Caco-2 (cell line): ENCODE results near the gene RETREG1. TPM values are rescaled to one million over a fixed set of nuclear protein-coding genes. Genes with fewer than 3 reads are reported as not detected.

Experiments
- BruUV-seq: library from RNA; stranded (reverse); fragments of 400-500 nt; replicated peaks from 2 replicates; lab custom pipeline; 2021; lab: Mats Ljungman, UMichigan
- CTCF ChIA-PET: fragments of 300-600 bp; sonication (Branson Sonifier 250); formaldehyde crosslinking; loops from one replicate; lab custom pipeline; 2022; ENCODE audit warnings: antibody characterized with exemption; lab: Charles Lee
- POLR2A ChIA-PET: fragments of 300-600 bp; sonication (Branson Sonifier 250); formaldehyde crosslinking; loops from one replicate; lab custom pipeline; 2022; ENCODE audit warnings: antibody characterized with exemption; lab: Charles Lee
- DNase-seq, 2 experiments: peaks; one replicate each; pipeline versions ENCODE4 v3.0.0 to v3.0.0-alpha.2; 2020 to 2022
- H3K27me3 ChIP-seq: replicated peaks from 2 replicates; pipeline ENCODE4 v1.6.0; 2011; ENCODE audit warnings: low read length; ENCODE audit not compliant: control insufficient read depth, insufficient read depth
- H3K36me3 ChIP-seq: 2 replicates; pipeline ENCODE4 v1.5.1; 2011; ENCODE audit warnings: low read length; ENCODE audit not compliant: control insufficient read depth, insufficient read depth
- H3K4me1 ChIP-seq: fragments of 250-450 bp; sonication (Bioruptor Pico); 2 replicates; pipeline ENCODE4 v1.5.1; 2020; ENCODE audit warnings: mild to moderate bottlenecking
- H3K4me3 ChIP-seq: 2 replicates; pipeline ENCODE4 v1.5.1; 2011; ENCODE audit warnings: low read depth, mild to moderate bottlenecking, control low read depth, low read length
- H3K9me3 ChIP-seq: fragments of 250-450 bp; sonication (Bioruptor Pico); 2 replicates; pipeline ENCODE4 v1.5.1; 2020; ENCODE audit warnings: mild to moderate bottlenecking, moderate library complexity
- H3K27ac Mint-ChIP-seq: one replicate; pipeline ENCODE4 v1.8.0; 2022; ENCODE audit warnings: mixed read lengths; ENCODE audit not compliant: unreplicated experiment
- H3K27me3 Mint-ChIP-seq: one replicate; pipeline ENCODE4 v1.8.0; 2022; ENCODE audit warnings: mixed read lengths; ENCODE audit not compliant: insufficient read depth, unreplicated experiment
- H3K36me3 Mint-ChIP-seq: one replicate; pipeline ENCODE4 v1.8.0; 2022; ENCODE audit warnings: mild to moderate bottlenecking, mixed read lengths; ENCODE audit not compliant: insufficient read depth, unreplicated experiment
- H3K4me1 Mint-ChIP-seq: one replicate; pipeline ENCODE4 v1.8.0; 2022; ENCODE audit warnings: low read depth, mixed read lengths; ENCODE audit not compliant: unreplicated experiment
- H3K4me3 Mint-ChIP-seq: one replicate; pipeline ENCODE4 v1.8.0; 2022; ENCODE audit warnings: mild to moderate bottlenecking, moderate library complexity, mixed read lengths; ENCODE audit not compliant: unreplicated experiment
- H3K9me3 Mint-ChIP-seq: one replicate; pipeline ENCODE4 v1.8.0; 2022; ENCODE audit warnings: mixed read lengths; ENCODE audit not compliant: unreplicated experiment
- CTCF ChIP-seq, 2 experiments: fragments of 200-600 bp in 1 of 2; IDR thresholded peaks; 1 replicate in 1 of 2; 2 replicates in 1 of 2; pipeline versions ENCODE4 v1.5.1 to v1.8.0; 2011 to 2022; ENCODE audit warnings: antibody characterized with exemption in 1 of 2, control low read depth in 1 of 2, inconsistent platforms in 1 of 2, low read depth in 1 of 2, low read length in 1 of 2, mild to moderate bottlenecking in 1 of 2, moderate library complexity in 1 of 2; ENCODE audit not compliant: insufficient read depth in 1 of 2, severe bottlenecking in 1 of 2, unreplicated experiment in 1 of 2
- intact Hi-C: fragments of 100-400 bp; cut with micrococcal nuclease; formaldehyde crosslinking; loops from one replicate; pipeline ENCODE4 v1.10.0; 2022; ENCODE audit not compliant: unreplicated experiment
- total RNA-seq: library from RNA; stranded (reverse); gene quantifications from 2 replicates; pipeline ENCODE4 v1.2.3, GENCODE V29; 2022

RETREG1 gene
- total RNA-seq, 1 experiment from 2014 or later, result 15.1 TPM

GRCh38 chr5:16502866-16503265 is 113.9 kb downstream of the RETREG1 start:
- intact Hi-C loops, result no loop called here
- H3K4me1 Mint-ChIP-seq, result peaks cover 11% of the 10 kb centered on the region
- H3K27me3 Mint-ChIP-seq, result no peaks in the 10 kb centered on the region
- ChIA-PET CTCF (no interaction called here), POLR2A (no interaction called here)
- Histone ChIP-seq H3K36me3 (no peaks in the 10 kb centered on the region), H3K4me3 (no peak overlapping the region), H3K27me3 (no peaks in the 10 kb centered on the region), H3K9me3 (no peaks in the 10 kb centered on the region), H3K4me1 (peaks cover 8% of the 10 kb centered on the region; the same call in 1 of the 2 replicates)
- peaks cover 10% of the 10 kb centered on the region for H3K9me3 Mint-ChIP-seq
- DNase-seq, result no peak
- no peak for TF ChIP-seq CTCF (IDR thresholded peaks at IDR 0.05; ENCODE audit: insufficient read depth in 1 of 2, low read depth in 1 of 2, low read length in 1 of 2, severe bottlenecking in 1 of 2, unreplicated experiment in 1 of 2)
- no TSS peak for BruUV-seq
- no peak overlapping the region for H3K4me3 Mint-ChIP-seq
- no peak overlapping the region for H3K27ac Mint-ChIP-seq
- H3K36me3 Mint-ChIP-seq, result peaks cover 9% of the 10 kb centered on the region

GRCh38 chr5:16500024-16500423 is 116.8 kb downstream of the RETREG1 start:
- Histone ChIP-seq H3K4me3 (no peak overlapping the region), H3K36me3 (no peaks in the 10 kb centered on the region), H3K27me3 (no peaks in the 10 kb centered on the region), H3K4me1 (no peaks in the 10 kb centered on the region), H3K9me3 (peaks cover 13% of the 10 kb centered on the region)
- no peak for TF ChIP-seq CTCF (IDR thresholded peaks at IDR 0.05; ENCODE audit: insufficient read depth in 1 of 2, low read depth in 1 of 2, low read length in 1 of 2, severe bottlenecking in 1 of 2, unreplicated experiment in 1 of 2)
- DNase-seq, result no peak
- peaks cover 11% of the 10 kb centered on the region for H3K9me3 Mint-ChIP-seq
- H3K4me1 Mint-ChIP-seq, result peaks cover 2% of the 10 kb centered on the region
- ChIA-PET CTCF (no interaction called here), POLR2A (no interaction called here)
- H3K4me3 Mint-ChIP-seq, result no peak overlapping the region
- intact Hi-C loops, result no loop called here
- no TSS peak for BruUV-seq
- H3K36me3 Mint-ChIP-seq, result peaks cover under 1% of the 10 kb centered on the region
- H3K27ac Mint-ChIP-seq, result no peak overlapping the region
- H3K27me3 Mint-ChIP-seq, result no peaks in the 10 kb centered on the region

GRCh38 chr5:16497546-16497945 is 119.3 kb downstream of the RETREG1 start:
- TF ChIP-seq CTCF (IDR thresholded peaks at IDR 0.05; ENCODE audit: insufficient read depth in 1 of 2, low read depth in 1 of 2, low read length in 1 of 2, severe bottlenecking in 1 of 2, unreplicated experiment in 1 of 2), result no peak
- no TSS peak for BruUV-seq
- ChIA-PET POLR2A (no interaction called here), CTCF (interaction anchor here (1.5 kb wide), 1 partner anchor 55 kb away, joined by 6 read pairs; no protein-coding TSS in a partner anchor)
- intact Hi-C loops, result no loop called here
- DNase-seq, result no peak
- Mint-ChIP-seq H3K36me3 (peaks cover 8% of the 10 kb centered on the region), H3K27me3 (no peaks in the 10 kb centered on the region), H3K4me3 (no peak overlapping the region), H3K4me1 (no peaks in the 10 kb centered on the region), H3K9me3 (peaks cover 11% of the 10 kb centered on the region), H3K27ac (no peak overlapping the region)
- H3K4me3 ChIP-seq, result no peak overlapping the region
- no peaks in the 10 kb centered on the region for H3K27me3 ChIP-seq
- no peaks in the 10 kb centered on the region for H3K36me3 ChIP-seq
- H3K4me1 ChIP-seq, result 0 out of 2 replicates have a peak, but pooled peaks cover 7% of the 10 kb centered on the region
- H3K9me3 ChIP-seq, result peaks cover 20% of the 10 kb centered on the region
